Forelimb muscle (tissue), 1 donor: ENCODE data around the gene CHST13. TPM values are rescaled to one million over a fixed set of nuclear protein-coding genes. Genes with fewer than 3 reads are reported as not detected.

Experiments
- DNase-seq: peaks from one replicate; pipeline ENCODE4 v3.0.0-alpha.2; 2013; ENCODE audit warnings: low read depth
- polyA plus RNA-seq: library from polyadenylated mRNA; unstranded; fragments of 120-200 nt; gene quantifications from one replicate; pipeline ENCODE4 v1.2.1, GENCODE V29; 2013; ENCODE audit not compliant: insufficient read length

Gene CHST13
- polyA plus RNA-seq, 1 donor: 0.16 TPM

- peak; percentile 24 for DNase-seq
Observed at GRCh38 chr3:126540342-126540849, 16.4 kb downstream of the CHST13 start.

- DNase-seq: no peak
Observed at GRCh38 chr3:126540951-126541627, 17.1 kb downstream of the CHST13 start.

- no peak for DNase-seq
Observed at GRCh38 chr3:126541628-126542339, 17.8 kb downstream of the CHST13 start.

- DNase-seq: no peak
Observed at GRCh38 chr3:126542340-126543241, 18.6 kb downstream of the CHST13 start.

DNA sequence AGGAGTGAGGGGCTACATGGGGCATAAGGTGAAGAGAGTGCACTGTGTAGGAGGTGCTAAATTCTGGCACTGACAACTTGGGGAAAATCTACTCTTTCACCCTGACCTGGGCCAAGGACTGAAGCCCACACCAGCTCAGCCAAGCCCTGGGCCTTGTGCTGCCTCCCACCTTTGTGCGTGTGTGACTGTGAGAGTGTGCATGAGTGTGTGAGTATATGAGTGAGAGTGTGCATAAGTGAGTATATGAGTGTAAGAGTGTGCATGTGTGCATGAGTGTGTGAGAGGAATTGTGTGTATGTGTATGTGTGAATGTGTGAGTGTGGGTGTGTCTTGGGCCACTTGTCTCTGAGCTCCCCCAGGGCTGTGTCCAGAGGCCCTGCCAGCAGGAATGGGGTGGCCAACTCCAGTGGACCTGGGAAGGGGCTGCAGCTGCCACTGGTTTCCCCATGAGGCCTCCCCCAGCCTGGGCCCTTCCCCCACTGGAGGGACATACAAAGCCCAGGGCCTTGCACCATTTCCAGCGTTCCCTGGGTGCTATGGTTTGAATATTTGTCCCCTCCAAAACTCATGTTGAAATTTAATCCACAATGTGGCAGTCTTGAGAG lies 19.6 kb downstream of the CHST13 start:
- no peak for DNase-seq

DNA sequence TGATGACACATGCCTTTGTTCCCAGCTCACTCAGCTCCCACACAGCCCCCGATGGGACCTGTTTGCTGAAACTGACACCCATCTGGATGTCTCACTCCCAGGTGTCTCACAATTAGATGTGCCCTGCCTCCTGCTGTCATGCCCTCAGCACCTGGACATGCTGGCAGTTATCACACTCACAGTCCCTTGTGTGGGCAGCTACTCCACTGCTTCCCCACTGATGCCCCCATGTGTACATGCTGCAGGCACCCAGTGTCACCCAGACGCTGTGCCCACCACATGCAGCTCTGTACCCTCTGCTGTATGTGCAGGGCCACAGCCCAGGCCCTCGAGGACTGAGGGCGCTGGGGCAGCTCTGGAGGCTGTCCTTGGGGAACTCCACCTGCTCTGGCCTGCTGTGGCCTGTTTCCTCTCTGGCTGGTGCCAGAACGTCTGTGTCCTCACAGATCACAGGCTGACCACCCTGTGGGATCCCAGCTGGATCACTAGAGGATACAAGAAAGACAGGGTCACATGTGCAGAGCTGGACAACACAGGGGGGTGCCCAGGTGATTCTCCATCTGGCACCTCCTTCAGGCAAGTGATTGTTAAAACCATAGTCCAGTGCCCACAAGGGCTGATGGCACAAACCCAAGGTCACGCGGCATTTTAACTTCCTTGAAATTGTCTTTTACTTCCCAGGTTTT lies 20.8 kb downstream of the CHST13 start:
- no peak for DNase-seq

DNA sequence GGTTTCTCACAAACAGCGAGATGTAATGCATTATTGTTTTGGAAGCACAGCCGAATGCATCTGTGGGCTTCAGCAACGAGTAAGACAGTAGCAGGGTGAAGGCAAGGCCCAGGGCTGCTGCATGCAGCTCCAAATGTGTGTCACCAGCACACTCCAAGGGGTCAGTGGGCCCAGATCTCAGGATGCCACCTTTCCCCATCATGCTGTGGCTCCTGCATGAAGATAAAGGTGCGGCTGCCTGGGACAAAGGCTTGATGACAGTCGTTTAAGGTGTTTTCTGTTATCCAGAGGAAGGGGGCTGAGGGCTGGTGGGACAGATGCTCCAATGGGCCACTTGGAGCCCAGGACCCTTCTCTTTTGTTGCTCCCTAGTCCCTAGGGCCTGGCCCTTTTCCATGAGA lies 21.6 kb downstream of the CHST13 start:
- no peak for DNase-seq

DNA sequence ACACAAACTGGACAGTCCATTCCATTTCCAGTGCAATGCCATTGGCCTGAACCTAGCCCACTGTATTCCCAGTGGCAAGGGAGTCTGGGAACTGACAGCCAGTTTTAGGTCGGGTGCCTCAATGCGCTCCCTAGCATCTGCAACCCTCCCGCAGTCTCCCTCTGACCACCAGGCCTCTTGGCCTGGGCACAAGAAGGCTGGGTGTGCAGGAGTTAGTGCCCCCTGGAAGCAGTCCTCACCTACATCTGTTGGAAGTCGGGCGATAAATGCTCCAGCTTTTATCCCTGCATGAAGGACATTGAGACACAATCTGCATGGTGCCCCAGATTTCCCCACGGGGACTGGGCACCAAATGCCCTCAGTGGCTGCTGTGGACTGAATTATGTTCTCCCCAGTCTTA lies 22.1 kb downstream of the CHST13 start:
- DNase-seq: no peak

- no peak for DNase-seq
Observed at GRCh38 chr3:126546549-126547239, 22.7 kb downstream of the CHST13 start.

DNA sequence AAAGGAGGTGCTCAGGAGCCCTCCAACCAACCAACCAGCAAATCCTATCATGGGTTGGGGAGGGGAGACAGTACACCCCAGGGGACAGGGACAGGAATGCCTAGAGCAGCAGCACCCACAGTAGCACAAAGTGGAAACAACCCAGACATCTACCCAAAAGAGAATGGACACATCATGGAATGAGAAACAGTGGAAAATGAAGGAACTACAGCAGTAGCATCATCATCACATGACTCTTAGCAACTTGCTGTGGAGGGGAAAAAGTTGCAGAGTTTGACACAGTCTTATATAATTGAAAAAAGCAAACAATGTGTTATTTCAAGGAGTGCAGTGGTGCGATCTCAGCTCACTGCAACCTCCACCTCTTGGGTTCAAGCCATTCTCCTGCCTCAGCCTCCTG lies 23.8 kb downstream of the CHST13 start:
- DNase-seq: no peak

- no peak for DNase-seq
Observed at GRCh38 chr3:126548556-126549466, 24.9 kb downstream of the CHST13 start.

DNA sequence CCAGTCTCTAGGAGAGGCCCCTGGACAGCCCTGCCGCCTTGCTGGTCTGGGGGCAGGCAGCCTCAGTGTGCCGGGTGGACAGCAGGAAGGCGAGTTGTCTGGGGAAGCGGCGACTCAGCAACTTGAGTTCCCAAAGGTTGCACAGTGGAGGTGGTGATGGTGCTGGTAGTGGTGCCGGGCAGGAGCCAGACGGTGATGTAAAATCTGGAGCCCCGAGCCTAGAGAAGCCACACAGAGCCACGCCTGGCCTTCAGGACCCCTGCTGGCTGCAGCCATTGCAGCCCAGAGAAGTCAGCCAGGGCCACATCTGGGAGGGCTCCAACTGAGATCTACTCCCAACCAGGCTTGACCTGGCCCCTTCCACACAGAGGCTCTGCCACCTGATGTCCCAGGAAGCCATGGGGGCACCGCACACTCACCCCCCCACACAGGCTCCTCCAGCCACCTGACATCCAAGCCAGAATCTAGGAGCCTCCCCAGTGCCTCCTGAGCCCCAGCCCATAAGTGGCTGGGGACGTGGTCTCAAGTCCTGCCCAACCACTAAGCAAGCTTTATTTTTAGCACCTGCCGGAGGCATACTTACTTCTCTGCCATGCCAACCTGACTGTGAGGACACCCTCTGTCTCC lies 26.0 kb downstream of the CHST13 start:
- DNase-seq: no peak

DNA sequence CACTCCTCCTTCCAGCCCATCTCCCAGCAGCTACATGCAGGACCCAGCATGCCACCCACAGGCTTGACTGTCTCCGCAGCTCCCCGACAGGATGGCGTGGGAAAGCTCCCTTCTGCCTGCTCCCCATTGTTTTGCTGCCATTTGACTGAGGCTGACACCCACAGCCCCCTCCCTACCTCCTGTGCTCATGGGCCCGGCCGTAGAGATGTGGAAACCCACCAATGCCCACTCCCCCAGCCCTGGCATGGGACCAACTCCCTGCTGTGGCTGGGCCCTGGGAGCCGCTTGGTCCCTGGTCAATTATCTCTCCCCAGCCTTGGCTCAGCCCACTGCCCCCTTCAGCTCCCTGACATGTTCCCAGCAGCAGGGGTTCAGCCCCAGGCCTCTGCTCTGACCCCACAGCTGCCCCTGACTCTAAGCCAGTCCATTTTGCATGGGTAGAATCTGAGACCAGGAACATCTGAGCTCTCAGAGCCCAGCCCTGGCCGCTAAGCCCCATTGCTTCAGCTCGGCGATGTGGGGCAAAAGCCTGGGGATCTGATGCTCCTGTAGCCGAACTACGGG lies 26.6 kb downstream of the CHST13 start:
- DNase-seq: no peak

DNA sequence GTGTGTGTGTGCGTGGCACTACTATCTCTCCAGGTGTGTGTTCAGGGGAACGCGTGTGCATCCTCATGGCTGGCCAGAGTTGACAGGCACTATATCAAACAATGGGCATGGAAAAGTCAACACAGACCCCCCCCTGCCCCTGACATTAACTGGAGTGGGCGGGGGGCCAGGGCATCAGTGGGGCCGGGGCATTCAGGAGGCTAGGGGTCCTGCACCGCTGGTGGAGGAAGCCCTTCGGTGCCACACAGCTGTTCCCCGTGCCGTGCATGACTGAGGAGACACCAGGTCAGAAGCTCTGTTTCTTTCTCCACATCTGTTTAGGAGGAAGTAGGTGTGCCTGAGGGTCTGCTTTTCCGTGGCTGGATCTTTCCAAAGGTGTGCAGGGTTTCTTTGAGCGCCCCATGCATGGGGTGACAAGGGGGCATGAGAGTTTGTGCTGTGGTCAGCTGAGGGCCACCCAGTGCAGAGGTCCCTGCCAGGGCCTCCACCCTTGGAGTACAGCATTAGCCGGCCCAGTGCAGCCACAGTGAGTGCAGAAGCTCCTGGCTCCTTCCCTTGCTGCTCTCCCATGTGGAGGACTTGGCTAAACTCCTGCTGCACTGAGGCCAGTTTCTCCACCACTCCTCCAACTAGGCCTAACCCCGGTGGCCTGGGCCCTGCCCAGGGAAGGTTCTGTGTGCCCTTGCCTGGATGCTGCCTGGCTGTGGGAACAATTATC lies 27.3 kb downstream of the CHST13 start:
- no peak for DNase-seq

GRCh38 chr3:126551839-126552687 lies 28.1 kb downstream of the CHST13 start:
- no peak for DNase-seq

DNA sequence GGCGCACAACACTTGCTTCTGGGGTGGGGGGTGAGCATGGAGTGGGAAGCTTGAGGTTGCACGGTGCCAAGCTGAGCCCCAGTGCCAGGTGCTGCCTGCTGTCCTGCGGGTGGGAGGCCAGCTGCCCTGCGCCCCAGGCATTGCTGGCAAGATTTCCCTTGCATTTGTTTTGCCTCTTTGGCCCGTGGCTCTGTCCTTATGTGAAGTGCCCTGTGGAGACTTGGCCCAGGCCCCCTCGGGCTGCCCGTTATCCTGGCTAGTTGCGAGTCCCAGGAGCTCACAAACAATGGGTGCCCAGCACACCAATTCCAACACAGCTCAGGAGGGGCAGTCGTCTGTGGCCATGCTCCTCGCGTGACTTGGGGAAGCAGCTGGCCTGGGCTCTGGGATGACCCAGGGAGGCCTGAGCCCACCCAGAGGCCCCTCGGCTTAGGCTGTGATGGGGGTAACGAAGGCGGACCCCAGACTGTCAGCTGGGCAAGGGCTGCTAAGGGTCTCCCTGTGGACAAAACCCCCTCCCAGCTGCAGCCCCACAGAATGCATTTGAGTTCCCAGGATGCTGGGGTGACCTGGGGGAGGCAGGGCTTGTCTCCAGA lies 28.8 kb downstream of the CHST13 start:
- no peak for DNase-seq
